MV-4-11 (cell line): ENCODE data around the gene MRFAP1.
"Not testable (repeated sequence)": the region's sequence is repeated elsewhere in the genome, so short reads cannot be mapped to it uniquely, and the experiment has no call there.

ENCODE experiments used
- DNase-seq: peaks from one replicate; lab custom pipeline; 2025; lab: John Stamatoyannopoulos, UW

MRFAP1 gene

DNA sequence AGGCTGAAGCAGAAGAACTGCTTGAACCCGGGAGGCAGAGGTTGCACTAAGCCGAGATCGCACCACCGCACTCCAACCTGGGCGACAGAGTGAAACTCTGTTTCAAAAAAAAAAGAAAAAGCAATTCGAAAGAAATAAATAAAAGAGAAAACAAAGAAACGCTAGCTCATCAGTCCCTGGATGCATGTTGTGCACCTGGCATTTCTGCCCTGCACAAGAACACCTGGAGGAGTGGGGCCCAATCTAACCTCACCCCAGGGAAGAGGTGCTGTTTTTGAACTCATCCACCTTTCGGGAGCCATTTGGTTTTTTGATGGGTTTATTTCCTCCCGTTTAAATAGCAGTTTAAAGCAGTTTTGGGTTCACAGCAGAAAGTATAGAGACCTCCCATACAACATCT, 5.7 kb upstream of the MRFAP1 start:
- DNase-seq: no peak

- DNase-seq: no peak
These were observed 1.3 kb upstream of the MRFAP1 start for GRCh38 chr4:6639137-6639680.

GRCh38 chr4:6641164-6641970, 882 bp downstream of the MRFAP1 start:
- peak; percentile 57 for DNase-seq

DNA sequence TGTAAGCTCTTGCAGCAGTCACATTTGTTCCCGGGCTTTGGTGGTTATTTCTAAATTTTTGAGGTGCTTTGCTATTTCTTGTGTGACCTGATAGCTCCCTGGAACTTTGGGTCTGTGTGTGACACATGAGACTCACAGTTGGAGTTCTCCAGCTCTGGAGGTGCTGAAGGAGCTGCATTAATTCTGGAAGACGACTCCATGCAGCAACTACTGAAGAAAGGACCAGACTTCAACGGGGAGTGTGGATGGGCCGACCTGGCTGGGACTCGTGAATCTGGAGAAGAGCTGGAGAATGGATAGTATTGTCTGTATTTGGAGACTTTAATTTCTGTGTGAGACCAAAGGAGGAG, 1.5 kb downstream of the MRFAP1 start:
- DNase-seq: no peak

DNA sequence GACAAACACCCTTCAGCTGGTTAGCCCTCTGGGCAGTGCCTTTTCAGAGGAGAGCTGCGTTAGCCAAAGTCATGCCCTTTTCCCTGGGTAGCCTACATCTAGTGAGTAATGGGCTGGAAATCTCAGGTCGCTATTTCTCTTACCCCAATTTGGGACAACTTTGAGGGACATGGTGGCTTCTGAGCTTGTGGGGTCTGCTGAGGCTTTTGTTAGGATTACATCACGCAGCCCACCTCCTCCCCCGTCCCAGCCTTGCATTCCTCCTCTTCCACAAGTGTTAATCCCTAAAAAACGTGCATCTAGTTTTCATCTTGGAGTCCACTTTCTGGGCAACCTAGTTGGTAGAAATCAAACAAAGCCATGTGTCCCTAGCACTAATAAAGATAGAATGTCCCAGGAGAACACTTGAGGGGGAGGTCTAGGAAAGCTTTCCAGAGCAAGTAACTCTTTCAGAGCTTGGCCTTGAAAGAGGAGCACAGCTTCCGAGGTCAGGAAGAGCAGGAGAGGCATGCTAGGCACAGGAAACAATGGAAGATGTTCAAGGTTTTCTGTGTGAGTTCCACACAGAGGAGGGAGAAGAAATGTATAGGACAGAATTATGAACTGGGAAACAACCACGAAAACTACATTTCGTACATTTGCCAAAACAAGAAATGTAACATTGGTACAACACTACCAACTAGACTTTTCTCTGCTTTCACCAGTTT, 2.8 kb downstream of the MRFAP1 start:
- no peak for DNase-seq

GRCh38 chr4:6644792-6645530, 4.5 kb downstream of the MRFAP1 start:
- no peak for DNase-seq

DNA sequence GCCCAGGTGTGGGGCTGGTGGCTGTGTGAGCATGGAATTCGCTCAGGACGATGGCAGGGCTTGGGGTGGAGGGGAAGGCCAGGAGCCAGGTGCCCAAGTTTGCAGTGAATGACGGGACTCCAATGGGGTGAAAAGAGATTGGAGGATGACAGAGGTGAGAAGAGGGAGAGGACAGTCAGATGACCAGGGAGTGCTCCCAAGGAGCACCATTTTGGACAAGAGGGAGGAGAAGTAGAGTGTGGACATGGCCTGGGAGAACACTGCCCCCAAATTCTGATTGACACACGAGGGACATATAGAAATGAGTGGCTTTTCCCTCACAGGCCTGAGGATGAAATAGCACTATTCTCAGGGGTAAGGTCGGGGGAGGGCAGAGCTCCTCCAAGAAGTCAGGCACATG, 6.7 kb downstream of the MRFAP1 start:
- no peak for DNase-seq

- DNase-seq: no peak
These were observed 7.2 kb downstream of the MRFAP1 start for GRCh38 chr4:6647582-6648230.

GRCh38 chr4:6649216-6649615, 8.7 kb downstream of the MRFAP1 start:
- DNase-seq: no peak

- not testable (repeated sequence) for DNase-seq
These were observed 13.7 kb downstream of the MRFAP1 start for GRCh38 chr4:6654211-6654610.

DNA sequence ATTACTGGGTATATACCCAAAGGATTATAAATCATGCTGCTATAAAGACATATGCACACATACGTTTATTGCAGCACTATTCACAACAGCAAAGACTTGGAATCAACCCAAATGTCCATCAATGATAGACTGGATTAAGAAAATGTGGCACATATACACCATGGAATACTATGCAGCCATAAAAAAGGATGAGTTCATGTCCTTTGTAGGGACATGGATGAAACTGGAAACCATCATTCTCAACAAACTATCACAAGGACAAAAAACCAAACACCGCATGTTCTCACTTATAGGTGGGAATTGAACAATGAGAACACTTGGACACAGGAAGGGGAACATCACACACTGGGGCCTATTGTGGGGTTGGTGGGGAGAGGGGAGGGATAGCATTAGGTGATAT, 14.8 kb downstream of the MRFAP1 start:
- not testable (repeated sequence) for DNase-seq

GRCh38 chr4:6655924-6656323, 15.4 kb downstream of the MRFAP1 start:
- no peak for DNase-seq

GRCh38 chr4:6657242-6658208, 17.0 kb downstream of the MRFAP1 start:
- no peak for DNase-seq

DNA sequence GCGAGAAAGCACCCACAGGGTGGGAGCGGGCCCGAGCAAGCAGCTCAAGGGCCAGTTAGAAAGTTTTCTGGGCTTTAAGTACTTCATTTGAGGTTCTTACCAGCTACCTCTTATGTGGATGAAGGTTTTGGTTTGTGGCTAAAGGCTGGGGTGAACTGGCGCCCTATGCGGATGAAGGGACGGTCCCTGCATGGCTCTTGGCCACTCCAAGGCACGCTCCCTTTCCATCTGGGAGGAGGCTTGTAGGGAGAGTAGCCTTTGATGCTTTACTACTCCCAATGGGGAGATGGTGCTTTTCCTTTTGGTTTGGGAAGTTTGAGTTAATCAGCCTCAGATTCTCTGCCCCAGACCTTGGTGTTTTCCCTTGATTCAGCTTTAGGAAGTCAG, 17.7 kb downstream of the MRFAP1 start:
- DNase-seq: no peak

DNA sequence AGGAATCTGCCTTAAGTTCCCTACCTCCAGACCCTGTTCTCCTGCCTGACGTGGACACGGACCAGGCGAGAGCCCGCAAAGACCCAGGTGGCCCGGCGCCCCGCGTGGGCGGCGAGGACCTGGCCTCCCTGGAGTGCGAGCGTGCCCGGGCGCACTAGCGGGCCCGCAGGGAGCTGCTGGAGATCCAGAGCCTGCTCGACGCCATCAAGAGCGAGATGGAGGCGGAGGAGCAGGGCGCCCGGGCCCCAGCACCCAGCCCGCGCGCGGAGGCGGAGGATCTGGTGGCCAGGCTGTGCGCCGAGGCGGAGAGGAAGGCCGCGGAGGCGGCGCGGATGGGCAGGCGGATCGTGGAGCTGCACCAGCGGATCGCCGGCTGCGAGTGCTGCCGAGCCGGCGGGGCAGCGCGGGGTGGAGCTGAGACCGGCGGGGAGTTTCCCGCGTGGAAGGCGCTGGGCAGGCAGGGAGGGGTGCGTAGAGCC, 18.2 kb downstream of the MRFAP1 start:
- DNase-seq: no peak

DNA sequence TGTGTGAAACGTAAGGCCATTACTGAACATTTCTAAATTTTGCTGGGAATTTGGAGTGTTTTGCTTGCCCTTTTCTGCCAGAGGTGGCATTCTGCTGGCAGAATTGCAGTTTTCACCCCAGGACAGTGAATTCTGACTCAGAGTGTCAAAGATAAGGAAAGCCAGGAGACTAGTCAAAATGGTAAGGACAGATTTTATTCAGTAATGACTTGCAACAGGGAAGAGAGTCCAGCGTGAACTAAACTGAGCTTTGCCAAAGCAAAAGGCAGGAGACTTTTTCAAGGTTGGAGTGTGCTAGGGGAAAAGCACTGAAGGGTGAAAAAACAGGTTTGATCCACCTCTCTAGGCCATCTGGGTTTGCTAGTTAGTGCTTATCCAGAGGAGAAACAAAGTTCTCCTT, 19.4 kb downstream of the MRFAP1 start:
- no peak for DNase-seq

DNA sequence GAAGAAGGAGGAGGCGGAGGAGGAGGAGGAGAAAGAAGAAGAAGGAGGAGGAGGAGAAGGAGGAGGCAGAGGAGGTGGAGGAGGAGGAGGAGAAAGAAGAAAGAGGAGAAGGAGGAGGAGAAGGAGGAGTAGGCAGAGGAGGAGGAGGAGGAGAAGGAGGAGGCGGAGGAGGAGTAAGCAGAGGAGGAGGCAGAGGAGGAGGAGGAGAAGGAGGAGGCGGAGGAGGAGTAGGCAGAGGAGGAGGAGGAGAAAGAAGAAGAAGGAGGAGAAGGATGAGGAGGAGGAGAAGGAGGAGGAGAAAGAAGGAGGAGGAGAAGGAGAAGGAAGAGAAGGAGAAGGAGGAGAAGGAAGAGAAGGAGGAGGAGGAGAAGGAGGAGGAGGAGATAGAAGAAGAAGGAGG, 19.9 kb downstream of the MRFAP1 start:
- DNase-seq: no peak

DNA sequence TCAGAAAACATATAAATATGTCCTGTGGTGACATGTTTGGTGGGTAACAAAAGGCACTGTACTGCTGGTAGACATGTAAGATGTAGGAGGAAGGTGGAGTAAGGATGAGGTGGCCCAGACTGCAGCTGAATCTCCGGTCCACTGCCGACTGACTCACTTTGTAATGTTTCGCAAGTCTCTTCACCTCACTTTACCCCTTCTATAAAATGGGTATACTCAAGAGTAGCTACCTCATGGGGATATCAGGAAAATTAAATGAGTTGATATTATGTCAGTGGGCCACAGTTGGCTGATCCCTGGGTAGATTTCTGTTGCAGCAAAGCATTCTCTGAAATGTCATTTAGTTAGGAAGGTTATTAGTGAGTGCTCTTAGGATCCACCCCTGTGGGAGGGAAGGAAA, 22.1 kb downstream of the MRFAP1 start:
- DNase-seq: no peak

DNA sequence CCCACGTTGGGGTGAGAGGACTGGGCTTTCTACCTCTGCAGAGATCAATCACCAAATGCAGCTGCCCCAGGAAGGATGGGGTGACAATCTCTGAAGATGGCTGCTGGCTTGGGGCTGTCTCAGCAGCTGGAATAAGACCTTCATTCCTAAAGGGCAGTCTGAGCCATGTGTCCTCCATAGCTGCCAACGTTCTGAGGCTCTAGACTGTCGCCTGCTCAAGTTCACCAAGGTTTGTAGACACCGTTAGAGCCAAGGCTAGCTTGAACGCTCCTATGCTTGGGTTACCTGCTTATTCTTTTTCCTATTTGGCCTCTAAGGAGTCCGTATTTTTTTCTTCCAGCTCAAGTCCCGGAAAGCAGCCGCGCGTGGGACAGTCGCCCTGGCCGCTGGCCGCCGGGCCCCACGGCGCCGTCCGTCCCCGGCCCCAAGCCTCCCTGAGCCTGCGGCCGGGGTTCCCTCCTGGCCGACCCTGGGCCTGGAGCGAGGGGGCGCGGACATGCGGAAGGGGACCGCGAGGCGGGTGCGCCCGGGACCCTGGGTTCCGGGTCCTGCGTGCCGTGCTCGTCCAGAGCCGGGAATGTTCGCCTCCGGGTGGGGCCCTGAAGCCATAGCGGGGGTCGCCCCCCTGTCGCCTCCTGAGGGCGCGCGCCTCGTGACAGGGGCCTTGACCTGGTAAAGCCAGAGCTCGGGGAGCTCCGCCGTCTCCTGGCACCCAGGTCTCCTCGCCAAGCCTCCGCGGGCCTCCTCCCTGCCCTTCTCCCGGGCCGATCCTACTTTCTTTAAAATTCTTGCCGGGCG, 23.3 kb downstream of the MRFAP1 start:
- no peak for DNase-seq

DNA sequence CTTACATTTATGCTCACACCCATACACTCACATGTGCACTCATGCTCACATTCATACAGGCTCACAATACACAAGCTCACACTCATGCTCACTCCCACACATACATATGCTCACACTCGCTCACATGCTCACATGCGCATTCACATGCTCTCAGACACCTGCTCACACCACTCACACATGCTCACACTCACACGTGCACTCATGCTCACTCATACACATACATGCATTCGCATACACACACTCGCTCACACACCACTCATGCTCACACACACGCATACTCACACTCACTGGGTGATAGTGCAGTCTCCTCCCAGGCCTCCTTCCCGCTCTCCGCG, 24.8 kb downstream of the MRFAP1 start:
- DNase-seq: no peak
